HG02759 (cell line): ENCODE measurements around the gene ADIPOR2.
"Not testable (repeated sequence)": the region's sequence is repeated elsewhere in the genome, so short reads cannot be mapped to it uniquely, and the experiment has no call there.

ENCODE experiments used
- ATAC-seq: cut with Tn5 transposase; IDR thresholded peaks from one replicate; pipeline ENCODE4 v1.9.1; 2021; ENCODE audit warnings: mild to moderate bottlenecking, moderate library complexity; ENCODE audit not compliant: unreplicated experiment

The ADIPOR2 gene

DNA sequence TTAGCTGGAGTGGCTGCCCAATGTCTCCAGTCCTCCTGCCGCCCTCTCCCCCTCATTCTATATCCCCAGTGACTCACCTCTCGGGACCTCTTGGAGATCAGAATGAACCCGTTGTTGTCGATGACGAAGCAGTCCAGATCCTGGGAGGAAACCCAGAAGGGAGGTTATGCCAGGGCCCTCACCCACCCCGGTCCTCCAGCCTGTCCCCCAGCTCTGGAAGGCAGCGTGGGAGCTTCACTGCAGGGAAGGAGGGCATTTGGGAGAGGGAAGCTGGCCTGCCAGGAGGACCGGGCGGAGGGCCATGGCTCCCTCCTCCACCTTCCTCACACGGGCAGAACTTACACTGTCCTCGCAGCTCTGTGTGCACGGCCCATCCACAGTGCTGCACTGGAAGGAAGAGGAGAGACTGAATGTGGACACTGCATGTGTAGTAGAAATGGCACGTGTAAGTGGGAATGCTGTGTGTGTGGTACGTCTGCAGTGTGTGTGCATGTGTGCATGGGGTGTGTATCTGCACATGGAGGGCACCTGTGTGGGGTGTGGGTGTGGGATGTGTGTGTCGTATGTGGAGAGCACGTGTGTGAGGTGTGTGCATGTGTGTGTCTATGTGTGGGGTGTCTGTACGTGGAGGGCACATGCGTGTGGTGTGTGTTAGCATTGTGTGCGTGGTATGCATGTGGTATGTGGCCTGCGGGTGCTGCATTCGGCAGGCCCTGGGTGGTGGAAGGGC, 119.5 kb downstream of the ADIPOR2 start:
- no peak for ATAC-seq

DNA sequence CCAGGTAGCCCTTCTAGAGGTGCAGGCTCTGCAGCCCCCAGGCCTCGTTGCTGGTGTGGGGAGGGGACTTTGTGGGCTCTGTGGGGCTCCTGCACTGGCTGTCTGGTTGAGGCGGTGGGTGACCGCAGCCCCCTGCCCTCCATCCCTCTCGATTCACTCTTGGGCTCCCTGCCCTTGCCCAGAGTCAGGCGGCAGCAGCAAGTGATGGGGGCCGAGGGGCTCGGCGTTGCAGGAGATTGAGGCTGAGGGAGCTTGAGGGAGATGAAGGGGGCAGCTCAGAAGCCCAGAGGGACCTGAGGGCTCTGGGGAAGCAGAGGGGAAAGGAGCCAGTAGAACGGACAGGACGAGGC, 120.0 kb downstream of the ADIPOR2 start:
- no peak for ATAC-seq

DNA sequence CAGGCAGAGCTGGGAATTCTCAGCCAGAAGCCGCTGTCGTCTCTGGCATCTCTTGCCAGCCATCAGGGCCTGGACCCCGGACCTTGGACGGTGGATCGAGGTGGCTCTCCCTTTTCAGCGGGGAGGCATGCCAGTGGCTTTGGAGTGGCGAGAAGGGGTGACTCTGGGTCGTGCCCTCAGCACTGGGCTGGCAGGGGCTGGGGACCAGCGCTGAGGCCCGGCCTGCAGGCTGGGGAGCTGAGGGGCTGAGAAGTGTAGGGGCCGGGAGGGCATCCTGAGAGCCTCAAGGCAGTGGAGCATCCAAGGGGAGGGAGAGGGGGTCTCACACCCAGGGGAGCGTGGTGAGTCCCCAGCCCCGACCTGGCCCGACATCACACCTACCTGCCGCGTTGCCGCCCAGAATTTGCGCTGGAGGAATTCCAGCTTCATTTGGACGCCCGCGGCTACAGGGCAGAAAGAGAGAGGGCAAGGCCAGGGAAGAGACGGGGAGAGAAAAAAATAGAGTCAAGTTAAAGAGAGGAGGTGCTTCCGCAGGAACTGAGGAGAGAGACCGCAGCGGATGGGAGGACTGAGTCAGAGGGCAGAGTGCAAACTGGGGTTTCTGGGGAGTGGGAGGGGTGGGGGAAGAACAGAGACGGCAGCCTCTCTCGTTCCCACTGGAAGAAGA, 120.5 kb downstream of the ADIPOR2 start:
- no peak for ATAC-seq

DNA sequence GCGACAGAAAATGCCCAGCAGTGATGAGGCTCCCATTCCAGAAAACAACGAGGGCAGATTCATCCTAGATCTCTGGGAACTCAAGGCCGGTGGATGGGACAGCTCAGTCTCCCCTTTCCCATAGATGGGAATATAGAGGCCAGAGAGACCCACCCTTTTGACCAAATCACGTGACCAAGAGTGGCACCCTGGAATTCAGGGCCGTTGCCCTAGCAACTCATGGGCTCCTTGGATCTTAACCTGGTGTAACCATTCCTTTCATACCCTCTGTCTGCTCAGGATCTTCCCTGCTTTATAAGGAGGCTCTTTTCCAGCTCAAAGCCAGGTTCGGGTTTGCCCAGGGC, 121.0 kb downstream of the ADIPOR2 start:
- no peak for ATAC-seq

DNA sequence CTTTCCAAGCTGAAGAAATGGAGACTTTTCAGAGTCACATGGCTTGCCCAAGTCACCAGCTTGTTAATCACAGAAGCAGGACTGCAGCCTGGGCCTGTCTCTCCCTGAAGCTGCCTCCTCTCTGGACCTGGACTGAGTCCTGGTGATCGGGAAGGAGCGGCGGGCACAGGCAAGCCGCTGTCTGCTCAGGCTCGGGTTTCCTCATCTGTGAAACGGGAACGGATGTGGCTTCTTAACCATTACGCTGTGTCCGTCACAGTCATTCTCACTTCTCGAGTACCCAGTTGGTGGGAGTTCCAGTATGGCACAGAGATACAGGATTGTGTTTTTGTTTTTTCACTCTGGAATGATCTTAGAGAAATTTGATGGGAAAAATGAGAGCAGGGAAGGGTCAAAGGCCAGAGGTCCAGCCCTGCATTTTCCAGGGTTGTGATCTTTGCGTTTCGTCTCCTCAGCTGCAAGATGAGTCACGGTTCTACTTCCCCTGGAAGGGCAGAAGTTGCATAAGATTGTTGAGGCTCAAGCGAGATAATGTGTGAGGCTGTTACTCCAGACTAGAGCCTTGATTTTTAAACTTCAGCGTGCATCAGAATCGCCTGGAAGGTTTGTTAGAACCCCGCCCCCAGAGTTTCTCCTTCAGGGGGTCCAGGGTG, 121.9 kb downstream of the ADIPOR2 start:
- ATAC-seq: no peak

DNA sequence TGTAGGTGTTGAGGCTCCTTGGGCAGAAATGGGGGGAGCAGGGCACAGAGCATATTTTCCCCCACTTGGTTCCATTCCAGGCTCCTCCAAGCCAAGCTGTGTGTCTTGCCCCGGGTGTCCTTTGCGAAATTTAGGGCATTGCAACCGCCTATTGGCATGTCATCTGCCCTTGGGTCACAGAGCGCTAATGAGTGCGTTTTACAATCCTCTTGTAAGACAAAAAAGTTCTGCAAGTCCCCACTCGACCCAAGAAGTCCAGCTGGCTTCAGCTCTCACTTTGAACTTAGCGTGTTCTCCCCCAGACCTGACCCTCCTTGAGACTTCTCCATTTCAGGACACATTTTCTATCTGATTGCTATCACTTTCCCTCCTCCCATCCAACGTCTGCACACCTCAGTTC, 123.4 kb downstream of the ADIPOR2 start:
- ATAC-seq: no peak

DNA sequence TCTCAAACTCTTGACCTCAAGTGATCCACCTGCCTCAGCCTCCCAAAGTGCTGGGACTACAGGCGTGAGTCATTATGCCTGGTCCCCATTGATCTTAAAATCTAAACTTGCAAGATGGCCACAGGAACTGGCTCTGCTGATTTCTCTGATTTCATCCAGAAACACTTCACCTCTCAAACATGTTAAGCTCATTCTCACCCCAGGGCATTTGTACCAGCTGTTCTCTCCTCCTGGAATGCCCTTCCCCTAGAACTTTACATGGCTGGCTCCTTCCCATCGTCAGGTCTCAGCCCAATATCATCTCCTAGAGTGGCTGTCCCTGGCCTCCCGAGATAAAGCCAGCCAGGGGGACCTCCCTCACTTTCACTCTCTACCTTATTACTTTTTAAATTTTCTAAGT, 124.2 kb downstream of the ADIPOR2 start:
- ATAC-seq: no peak

DNA sequence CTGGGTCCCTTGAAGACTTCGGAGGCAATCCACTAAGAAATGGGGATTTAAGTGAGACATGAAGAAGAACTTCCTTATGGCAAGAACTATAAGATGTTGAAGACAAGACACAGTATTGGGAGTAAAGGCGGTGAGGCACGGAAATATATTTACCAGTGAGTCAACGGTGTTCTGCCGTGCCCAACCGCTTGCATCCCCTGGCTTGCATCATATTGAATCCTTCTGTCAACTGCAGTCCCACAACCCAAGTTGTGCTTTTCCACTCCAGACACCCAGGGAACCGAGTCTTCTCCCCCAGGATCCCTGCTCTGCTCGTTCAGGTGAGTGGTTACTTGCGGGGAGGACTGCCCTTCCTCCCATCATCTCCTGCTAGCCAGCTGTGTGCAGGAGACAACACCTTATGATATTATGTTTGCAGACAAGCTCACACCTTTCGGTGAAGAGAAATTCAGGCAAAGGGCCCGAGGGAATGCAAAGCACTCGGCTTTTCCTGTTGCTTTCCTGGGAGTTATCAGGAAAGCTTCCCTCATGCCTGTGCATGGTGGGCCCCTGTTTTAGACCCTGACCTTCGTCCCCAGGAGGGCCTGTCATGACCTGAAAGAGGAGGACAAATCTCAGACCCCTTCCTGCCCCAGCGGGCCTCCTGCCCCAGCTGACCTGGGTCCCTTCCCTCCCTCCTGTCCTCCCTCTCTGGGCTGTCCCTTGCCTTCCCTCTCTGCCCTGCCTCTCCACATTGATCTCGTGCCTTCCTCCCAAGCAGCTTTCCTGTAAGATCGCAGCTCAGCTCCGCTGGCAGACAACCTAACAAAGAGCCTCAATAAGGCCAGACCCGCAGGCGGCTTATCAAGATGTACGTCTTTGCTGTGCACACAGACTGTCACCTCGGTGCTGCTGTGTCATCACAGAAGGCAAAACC, 125.2 kb downstream of the ADIPOR2 start:
- no peak for ATAC-seq

DNA sequence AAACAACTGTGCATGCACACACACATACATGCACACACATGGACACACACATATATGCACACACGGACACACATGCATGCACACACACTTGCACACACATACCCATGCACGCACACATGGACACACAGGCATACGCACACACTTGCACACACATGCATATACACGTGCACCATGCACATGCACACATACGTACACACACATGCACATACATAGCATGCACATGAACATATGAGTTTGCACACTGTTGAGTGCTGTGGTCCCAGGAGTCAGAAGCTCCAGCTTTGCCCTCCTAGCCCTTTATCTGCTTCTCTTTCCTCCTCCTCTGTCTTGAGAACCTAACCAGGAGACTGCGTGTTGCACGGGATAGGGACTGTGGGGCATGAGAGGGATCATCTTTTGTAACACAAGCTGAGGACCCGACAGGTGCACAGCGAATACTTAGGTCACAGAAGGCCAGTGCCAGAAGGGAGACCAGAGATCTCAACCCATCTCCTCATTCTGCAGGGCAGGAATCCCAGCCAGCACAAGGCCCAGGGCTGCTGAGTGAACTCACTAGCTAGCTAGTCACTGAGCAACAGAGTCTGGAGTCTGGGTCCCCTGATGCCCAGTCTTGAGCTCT, 126.0 kb downstream of the ADIPOR2 start:
- ATAC-seq: no peak

DNA sequence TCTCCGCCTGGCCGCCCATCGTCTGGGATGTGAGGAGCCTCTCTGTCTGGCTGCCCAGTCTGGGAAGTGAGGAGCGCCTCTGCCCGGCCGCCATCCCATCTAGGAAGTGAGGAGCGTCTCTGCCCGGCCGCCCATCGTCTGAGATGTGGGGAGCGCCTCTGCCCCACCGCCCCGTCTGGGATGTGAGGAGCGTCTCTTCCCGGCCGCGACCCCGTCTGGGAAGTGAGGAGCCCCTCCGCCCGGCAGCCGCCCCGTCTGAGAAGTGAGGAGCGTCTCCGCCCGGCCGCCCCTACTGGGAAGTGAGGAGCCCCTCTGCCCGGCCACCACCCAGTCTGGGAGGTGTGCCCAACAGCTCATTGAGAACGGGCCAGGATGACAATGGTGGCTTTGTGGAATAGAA, 127.1 kb downstream of the ADIPOR2 start:
- ATAC-seq: not testable (repeated sequence)

DNA sequence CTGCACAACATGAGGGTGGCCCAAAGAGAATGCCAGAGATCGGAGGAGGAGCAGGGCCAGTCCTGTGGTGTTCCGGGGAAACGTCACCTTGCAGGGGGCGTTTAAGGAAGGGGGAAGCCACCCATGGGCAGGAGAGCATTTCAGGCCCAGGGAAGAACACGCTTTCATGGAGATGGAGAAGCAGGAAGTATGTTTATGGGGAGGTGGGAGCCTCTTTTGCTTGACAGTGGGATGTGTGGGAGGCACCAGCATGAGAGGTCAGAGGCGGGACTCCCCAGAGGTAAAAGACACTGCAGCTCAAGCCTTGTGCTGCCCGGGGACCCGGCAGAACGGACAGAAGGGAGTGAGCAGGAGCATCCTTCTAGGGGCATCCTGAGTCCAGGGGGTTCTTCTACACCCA, 128.2 kb downstream of the ADIPOR2 start:
- no peak for ATAC-seq

DNA sequence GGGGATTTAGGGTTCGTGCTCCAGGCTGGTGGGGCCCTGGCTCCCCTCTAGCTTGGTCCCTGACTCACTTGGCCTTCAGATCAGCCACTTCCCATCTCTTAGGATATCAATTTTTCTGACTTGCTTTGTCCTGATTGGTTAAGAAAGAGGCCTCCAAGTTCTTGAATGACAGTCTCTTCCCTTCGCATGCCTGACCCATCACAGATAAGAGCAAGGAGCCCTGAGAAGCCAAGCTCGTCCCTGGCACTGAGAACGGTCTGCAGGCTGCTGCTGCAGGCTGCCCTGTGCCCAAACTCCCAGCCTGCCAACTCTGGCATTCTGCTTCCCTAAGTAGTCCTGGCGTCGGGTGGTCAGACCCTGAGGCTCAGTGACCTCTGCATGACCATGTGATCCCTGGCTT, 128.7 kb downstream of the ADIPOR2 start:
- ATAC-seq: no peak

DNA sequence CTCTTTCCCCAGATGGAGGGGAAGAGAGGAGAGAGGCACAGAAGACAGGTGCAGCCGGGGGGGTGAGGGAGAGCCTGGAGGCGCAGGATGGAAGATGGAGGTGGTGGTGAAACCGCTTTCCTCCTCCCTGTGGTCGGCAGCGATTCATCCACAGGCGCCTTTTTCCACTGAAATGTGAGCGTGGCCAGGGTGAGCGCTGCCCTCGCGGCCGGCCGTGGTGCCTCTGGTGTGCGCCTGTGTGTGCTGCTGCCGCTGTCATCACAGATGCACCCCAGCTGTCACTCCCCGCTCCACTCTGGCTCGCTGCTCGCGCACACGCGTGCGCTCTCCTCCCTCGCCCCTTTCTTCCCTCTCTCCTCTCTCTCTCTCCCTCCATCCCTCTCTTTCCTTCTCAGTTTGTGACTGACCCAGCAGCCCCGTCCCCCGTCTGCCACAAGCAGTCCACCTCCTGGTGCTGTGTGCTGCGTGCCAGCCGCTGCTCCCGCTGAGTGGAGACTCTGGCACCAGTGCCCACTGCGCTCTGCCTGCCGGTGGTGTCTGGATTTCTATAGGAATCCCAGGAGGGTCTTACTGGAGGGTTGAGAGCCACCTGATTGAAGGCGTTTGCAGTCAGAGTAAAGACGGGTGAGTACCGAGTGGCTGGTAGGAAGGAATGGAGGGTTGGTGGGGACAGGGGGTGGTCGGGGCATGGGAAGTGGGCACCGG, 129.5 kb downstream of the ADIPOR2 start, which contains the start of gene LRTM2:
Gene LRTM2, plus strand, starts transcription at position 375 of the 705 bp plus-strand sequence. CDS start 7,584 bp downstream, outside the sequence.
- no peak for ATAC-seq

DNA sequence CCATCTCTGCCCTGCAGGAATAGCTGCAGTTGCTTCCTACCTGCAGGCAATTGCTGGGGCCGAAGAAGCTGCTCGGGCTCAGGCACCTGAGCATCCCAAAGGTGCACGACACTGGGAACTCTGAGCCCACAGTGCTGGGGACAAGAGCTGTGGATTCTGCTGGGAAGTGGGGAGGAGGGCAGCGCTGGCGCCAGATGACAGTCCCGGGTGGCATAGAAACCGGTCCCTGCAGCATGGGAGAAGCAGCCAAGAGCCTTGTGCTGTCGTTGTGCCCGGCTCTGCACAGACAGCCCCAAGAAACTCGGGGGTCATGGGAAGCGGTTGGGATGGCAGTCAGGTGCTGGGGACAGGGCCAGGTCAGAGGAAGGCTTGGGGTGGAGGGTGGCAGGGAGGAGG, 130.0 kb downstream of the ADIPOR2 start:
- no peak for ATAC-seq

DNA sequence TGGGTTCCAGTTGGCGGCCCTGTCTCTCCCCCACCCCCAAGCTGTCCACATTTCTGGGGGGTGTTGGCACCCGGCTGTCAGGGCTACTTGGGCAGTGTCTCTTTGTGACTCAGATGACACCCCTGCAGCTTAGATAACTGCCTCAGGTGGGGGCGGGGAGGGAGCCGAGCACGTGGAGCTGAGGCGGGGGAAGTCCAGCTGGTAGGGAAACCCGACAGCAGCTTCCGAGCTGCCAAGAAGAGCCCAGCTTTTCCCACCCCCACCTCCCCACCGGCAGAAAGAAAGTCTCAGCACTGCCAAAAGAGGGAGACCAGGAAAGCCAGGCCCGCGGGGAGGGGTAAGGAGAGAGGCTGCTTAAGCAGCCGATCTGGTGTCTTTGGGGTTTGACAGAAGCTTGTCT, 130.9 kb downstream of the ADIPOR2 start:
- ATAC-seq: no peak

DNA sequence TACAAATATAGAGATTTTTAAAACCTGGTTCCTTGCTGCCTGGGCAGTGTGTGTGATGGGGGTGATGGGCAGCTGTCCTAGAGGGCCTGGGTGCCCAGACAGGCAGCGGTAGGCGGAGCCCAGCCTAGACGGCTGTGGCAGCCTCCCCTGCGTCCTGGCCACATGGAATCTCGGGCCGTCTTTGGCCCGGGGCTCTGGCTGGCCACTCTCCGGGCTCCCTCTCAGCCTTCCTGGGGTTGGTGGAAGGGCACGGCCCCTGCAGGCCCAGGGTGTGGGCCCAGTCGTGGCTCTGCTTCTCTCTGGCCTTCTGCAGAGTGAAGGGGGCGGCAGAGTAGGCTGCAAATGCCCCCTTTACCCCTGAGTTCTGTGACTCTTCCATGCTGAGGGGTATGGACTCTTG, 131.8 kb downstream of the ADIPOR2 start:
- no peak for ATAC-seq

DNA sequence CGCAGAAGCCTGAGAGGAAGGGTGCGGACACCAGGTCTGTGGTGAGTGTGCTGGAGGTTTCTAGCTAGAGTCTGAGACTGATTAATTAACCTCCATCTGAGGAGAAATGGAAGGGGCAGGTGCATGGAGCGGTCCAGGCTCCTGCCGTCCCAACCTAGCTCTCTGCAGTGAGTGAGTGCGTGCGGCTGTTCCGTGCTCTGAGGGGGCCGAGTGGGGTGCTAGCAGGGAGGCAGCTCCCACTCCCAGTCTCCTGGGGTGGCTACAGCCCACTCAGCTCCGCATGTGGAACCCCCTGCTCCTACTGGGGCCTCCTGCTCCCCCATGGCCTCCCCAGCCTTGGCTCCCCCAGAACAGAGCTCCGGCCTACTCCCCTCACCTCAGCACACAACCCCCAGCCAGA, 132.4 kb downstream of the ADIPOR2 start:
- ATAC-seq: no peak

DNA sequence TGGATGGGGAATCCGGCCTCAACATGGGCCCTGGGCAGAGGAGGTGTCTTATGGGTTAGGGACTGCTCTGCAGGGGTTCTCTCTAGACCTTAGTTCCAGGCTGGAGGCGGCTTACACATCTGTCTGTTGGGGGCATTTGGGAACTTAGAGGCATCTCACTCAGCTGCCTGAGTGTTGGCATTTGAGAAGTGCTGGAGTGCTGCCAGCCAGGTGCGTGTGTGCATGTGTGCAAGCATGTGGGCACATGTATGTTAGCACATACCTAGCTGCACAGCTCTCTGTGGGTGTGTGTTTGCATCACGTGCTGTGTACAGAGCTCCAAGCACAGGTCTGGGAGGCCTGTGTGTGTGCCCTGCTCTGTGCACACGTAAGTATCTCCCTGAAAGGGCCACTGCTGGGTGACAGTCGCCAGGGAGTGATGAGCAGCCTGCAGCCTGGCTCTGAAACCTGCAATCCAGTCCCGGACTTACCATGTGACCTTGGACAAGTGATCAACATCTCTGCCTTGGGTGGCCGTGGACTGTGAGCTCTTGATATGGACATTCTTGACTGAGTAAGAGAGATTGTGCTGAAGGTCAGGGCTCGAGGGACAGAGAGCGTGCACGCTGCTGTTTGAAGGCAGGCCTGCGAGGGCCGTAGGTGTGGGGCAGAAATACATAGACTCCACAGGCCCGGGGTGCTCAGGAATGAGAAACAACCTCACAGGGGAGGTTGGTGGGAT, 134.7 kb downstream of the ADIPOR2 start:
- ATAC-seq: no peak

DNA sequence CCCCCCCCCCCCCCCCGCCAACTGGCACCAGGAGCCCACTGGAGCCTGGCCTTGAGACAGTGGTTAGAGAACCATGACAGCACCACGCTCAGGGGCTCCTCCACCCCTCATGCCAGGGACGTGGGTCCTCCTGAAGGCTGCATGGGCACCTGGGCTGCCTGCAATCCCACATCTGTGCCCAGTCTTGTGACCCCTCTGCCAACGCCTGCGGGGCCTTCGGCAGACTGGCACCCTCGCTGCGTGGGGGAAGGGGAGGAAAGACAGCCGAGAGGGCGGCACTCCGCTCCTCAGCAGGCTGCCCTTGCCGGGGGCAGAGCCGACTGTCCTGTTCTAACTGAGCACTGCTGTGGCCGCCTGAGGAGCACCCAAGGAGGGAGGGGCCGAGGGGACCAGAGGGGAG, 135.5 kb downstream of the ADIPOR2 start:
- no peak for ATAC-seq
